BJ (cell line): Measurements from ENCODE around the gene USP6NL. TPM values are rescaled to one million over a fixed set of nuclear protein-coding genes. Genes with fewer than 3 reads are reported as not detected.
A peak's percentile ranks its signal among the peaks of the same experiment; 100 is the strongest.

Source experiments
- CTCF ChIA-PET: fragments of 350-600 bp; formaldehyde crosslinking; extraction: SDS; loops from one replicate; lab custom pipeline; 2021; ENCODE audit warnings: antibody characterized with exemption, inconsistent platforms; lab: Yijun Ruan, JAX
- POLR2A ChIA-PET: fragments of 300-600 bp; sonication (Branson Sonifier 250); formaldehyde crosslinking; extraction: SDS; loops from one replicate; lab custom pipeline; 2021; ENCODE audit warnings: antibody characterized with exemption; lab: Charles Lee
- DNase-seq: peaks from one replicate; pipeline ENCODE4 v3.0.0-alpha.2; 2011; ENCODE audit warnings: low read depth
- H3K27me3 ChIP-seq: 2 replicates; pipeline ENCODE4 v1.6.0; 2011; ENCODE audit warnings: low read length; ENCODE audit not compliant: control insufficient read depth, insufficient read depth
- H3K36me3 ChIP-seq: 2 replicates; pipeline ENCODE4 v1.5.1; 2011; ENCODE audit warnings: low read length; ENCODE audit not compliant: control insufficient read depth, insufficient read depth
- H3K4me3 ChIP-seq: 2 replicates; pipeline ENCODE4 v1.5.1; 2011; ENCODE audit warnings: low read depth, mild to moderate bottlenecking, control low read depth, low read length
- polyA minus RNA-seq: library from RNA; depleted of rRNA, polyadenylated mRNA; stranded (reverse); fragments of >200 nt; gene quantifications from 2 replicates; pipeline ENCODE4 v1.2.3, GENCODE V29; 2011; rRNA and poly(A)+ RNA removed
- polyA plus RNA-seq: library from polyadenylated mRNA; depleted of rRNA; stranded (reverse); fragments of >200 nt; gene quantifications from 2 replicates; pipeline ENCODE4 v1.2.3, GENCODE V29; 2011; rRNA removed
- TF ChIP-seq, protein P1 (sequence below): IDR thresholded peaks from 2 replicates; pipeline ENCODE4 v1.5.1; 2011; ENCODE audit warnings: low read depth, mild to moderate bottlenecking, control low read depth, inconsistent platforms, low read length, moderate library complexity; ENCODE audit not compliant: insufficient read depth

USP6NL gene
- polyA plus RNA-seq (7.7 and 9.2 TPM in 2 replicates), polyA minus RNA-seq (5.3 and 5.8 TPM in 2 replicates)

- Histone ChIP-seq H3K27me3 (no peaks in the 10 kb centered on the region), H3K4me3 (peak within 1 kb of the TSS; percentile 80), H3K36me3 (no peaks in the 10 kb centered on the region)
- peak; percentile 15 for DNase-seq
- TF ChIP-seq, protein P1, sequence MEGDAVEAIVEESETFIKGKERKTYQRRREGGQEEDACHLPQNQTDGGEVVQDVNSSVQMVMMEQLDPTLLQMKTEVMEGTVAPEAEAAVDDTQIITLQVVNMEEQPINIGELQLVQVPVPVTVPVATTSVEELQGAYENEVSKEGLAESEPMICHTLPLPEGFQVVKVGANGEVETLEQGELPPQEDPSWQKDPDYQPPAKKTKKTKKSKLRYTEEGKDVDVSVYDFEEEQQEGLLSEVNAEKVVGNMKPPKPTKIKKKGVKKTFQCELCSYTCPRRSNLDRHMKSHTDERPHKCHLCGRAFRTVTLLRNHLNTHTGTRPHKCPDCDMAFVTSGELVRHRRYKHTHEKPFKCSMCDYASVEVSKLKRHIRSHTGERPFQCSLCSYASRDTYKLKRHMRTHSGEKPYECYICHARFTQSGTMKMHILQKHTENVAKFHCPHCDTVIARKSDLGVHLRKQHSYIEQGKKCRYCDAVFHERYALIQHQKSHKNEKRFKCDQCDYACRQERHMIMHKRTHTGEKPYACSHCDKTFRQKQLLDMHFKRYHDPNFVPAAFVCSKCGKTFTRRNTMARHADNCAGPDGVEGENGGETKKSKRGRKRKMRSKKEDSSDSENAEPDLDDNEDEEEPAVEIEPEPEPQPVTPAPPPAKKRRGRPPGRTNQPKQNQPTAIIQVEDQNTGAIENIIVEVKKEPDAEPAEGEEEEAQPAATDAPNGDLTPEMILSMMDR = no peak
- ChIA-PET POLR2A (no interaction called here), CTCF (no interaction called here)
Observed at GRCh38 chr10:11611248-11612020, at the start of gene USP6NL. Gene USP6NL (minus strand): TSS chr10:11611650. CDS start chr10:11597634, 14,016 bp downstream.

DNA sequence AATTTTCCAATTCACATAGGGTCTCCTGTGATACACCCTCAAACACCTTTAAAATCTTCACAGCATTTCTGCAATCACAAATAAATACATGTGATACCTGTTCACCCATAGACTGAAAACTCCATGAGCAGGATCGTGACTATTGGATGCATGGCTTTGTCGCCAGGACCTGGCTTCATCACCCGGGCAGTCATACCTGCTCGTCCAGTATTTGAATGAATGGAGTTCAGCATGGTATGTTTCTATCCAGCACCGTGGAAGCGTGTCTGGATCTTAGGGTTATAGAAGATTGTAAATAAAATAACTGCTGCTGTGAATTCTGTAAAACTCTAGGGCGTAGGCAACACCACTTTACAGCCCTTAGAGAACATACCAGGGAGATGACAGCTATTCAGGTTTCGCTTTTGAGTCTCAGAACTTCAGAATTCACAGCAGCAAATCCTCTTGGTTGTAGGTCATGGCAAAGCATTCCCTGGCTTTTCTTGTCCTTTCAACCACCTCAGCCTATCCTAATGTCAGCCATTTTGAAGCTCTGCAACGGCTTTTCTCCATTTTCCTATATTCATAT lies 47.4 kb upstream of the USP6NL start:
- CTCF ChIA-PET = interaction anchor here (1.3 kb wide), 1 partner anchor 143 kb away, joined by 4 read pairs; no protein-coding TSS in a partner anchor
- H3K36me3 ChIP-seq = no peaks in the 10 kb centered on the region
- DNase-seq = no peak
- H3K27me3 ChIP-seq = peaks cover 3% of the 10 kb centered on the region; the same call in 1 of the 2 replicates
- POLR2A ChIA-PET = no interaction called here
- no peak overlapping the region for H3K4me3 ChIP-seq
- TF ChIP-seq, protein P1 = no peak

- H3K4me3 ChIP-seq = no peak overlapping the region
- H3K27me3 ChIP-seq = peaks cover 3% of the 10 kb centered on the region; the same call in 1 of the 2 replicates
- TF ChIP-seq, protein P1 = no peak
- ChIA-PET POLR2A (no interaction called here), CTCF (interaction anchor here (0.6 to 1.7 kb wide), 2 partner anchors 10 to 1710 kb away, joined by 3 read pairs; no protein-coding TSS in a partner anchor)
- DNase-seq = no peak
- no peaks in the 10 kb centered on the region for H3K36me3 ChIP-seq
Observed at GRCh38 chr10:11655836-11656235, 44.4 kb upstream of the USP6NL start.

DNA sequence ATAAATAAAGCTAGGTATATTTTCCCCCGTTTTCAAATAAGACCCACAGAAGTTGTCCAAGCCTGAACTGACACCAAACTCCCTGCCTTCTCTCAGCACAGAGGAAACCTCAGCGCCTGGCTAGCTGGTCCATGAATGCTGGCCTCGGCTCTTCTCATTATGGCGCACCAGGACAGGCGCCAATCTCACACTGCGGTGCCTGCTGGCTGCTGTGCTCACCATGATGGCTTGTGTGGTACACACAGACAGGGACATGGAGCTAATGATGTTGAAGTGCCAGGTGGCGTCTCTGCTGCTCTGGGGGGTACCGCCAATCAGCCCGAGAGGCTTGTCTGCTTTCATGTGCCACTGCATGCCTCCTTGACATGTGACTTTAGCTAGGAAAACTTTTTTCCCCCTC lies 43.2 kb upstream of the USP6NL start:
- POLR2A ChIA-PET = no interaction called here

More for the DNA sequence above, 43.2 kb upstream of the USP6NL start:
- CTCF ChIA-PET = interaction anchor here (1.7 kb wide), 1 partner anchor 8 kb away, joined by 3 read pairs; no protein-coding TSS in a partner anchor
- TF ChIP-seq, protein P1 = no peak
- peaks cover 1% of the 10 kb centered on the region; the same call in 1 of the 2 replicates for H3K27me3 ChIP-seq
- no peak for DNase-seq
- H3K4me3 ChIP-seq = no peak overlapping the region
- H3K36me3 ChIP-seq = no peaks in the 10 kb centered on the region
